ENCODE data around the gene PRKCA. TPM values are rescaled to one million over a fixed set of nuclear protein-coding genes. Genes with fewer than 3 reads are reported as not detected.
"Not testable (repeated sequence)": the region's sequence is repeated elsewhere in the genome, so short reads cannot be mapped to it uniquely, and the experiment has no call there.

Gene PRKCA
- total and polyA plus RNA-seq, 2 of the 13 experiments (the other 11 are each of a cell fraction or from before 2014, with no cell fraction given) = 18.5 to 21.5 TPM

- H4K20me1 ChIP-seq (ENCODE audit: insufficient read depth, low read length); DNase-seq (ENCODE audit: low spot score); H3K36me3 ChIP-seq (replicated peaks in 1 of 2; ENCODE audit: control insufficient read depth in 1 of 2, insufficient read depth in 2 of 2, low read length in 2 of 2); BruUV-seq (replicated peaks); CTCF ChIA-PET (ENCODE audit: low intra/inter-chr PET ratio, low total read pairs); H3K27me3 ChIP-seq (ENCODE audit: control insufficient read depth in 1 of 2, insufficient read depth in 2 of 2, low read length in 2 of 2); H3K9ac ChIP-seq (ENCODE audit: insufficient read depth, low read depth, low read length); H3K27ac ChIP-seq (ENCODE audit: extremely low read length, insufficient read depth, low read length); H3K9me3 ChIP-seq (ENCODE audit: low read length); FAIRE-seq; intact Hi-C loops (cut with micrococcal nuclease; ENCODE audit: unreplicated experiment); H3K4me2 ChIP-seq (ENCODE audit: low read depth, low read length); H3K4me3 ChIP-seq (replicated peaks in 1 of 3; ENCODE audit: insufficient read depth in 1 of 3, low read depth in 2 of 3, low read length in 3 of 3); in situ Hi-C loops (cut with HindIII; ENCODE audit: extremely low pct_ligation_motif_present, low pct_unique_long_range_greater_than_20kb); ATAC-seq; H2AFZ ChIP-seq (ENCODE audit: low read length); POLR2A ChIA-PET: not testable (repeated sequence)
- Histone ChIP-seq H3K79me2 (ENCODE audit: insufficient read depth, low read length) (peaks cover 16% of the 10 kb centered on the region), H3K4me1 (ENCODE audit: insufficient read depth, low read length) (peaks cover 79% of the 10 kb centered on the region)
- TF ChIP-seq, protein P1, sequence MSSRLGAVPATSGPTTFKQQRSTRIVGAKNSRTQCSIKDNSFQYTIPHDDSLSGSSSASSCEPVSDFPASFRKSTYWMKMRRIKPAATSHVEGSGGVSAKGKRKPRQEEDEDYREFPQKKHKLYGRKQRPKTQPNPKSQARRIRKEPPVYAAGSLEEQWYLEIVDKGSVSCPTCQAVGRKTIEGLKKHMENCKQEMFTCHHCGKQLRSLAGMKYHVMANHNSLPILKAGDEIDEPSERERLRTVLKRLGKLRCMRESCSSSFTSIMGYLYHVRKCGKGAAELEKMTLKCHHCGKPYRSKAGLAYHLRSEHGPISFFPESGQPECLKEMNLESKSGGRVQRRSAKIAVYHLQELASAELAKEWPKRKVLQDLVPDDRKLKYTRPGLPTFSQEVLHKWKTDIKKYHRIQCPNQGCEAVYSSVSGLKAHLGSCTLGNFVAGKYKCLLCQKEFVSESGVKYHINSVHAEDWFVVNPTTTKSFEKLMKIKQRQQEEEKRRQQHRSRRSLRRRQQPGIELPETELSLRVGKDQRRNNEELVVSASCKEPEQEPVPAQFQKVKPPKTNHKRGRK (CRISPR knock-in tag; IDR thresholded peaks at IDR 0.05) = 0 out of 2 replicates have a peak, but pooled peaks have one; percentile 67
- 96% methylated on average over 3 of the region's 3 CpGs for WGBS (ENCODE audit: low lambda C conversion rate)
These were observed 187.2 kb downstream of the PRKCA start for GRCh38 chr17:66489576-66489975.

GRCh38 chr17:66491213-66491612 lies 188.8 kb downstream of the PRKCA start:
- Histone ChIP-seq H3K9me3 (ENCODE audit: low read length) (no peaks in the 10 kb centered on the region), H3K4me1 (ENCODE audit: insufficient read depth, low read length) (peaks cover 82% of the 10 kb centered on the region), H3K4me2 (ENCODE audit: low read depth, low read length) (no peak overlapping the region), H3K9ac (ENCODE audit: insufficient read depth, low read depth, low read length) (no peak overlapping the region), H3K79me2 (ENCODE audit: insufficient read depth, low read length) (peaks cover 13% of the 10 kb centered on the region), H3K36me3 (replicated peaks in 1 of 2; ENCODE audit: control insufficient read depth in 1 of 2, insufficient read depth in 2 of 2, low read length in 2 of 2) (0 out of 5 replicates have a peak, but pooled peaks cover 0 to 1% of the 10 kb centered on the region in 2 experiments), H3K27me3 (ENCODE audit: control insufficient read depth in 1 of 2, insufficient read depth in 2 of 2, low read length in 2 of 2) (no peaks in the 10 kb centered on the region), H3K27ac (ENCODE audit: extremely low read length, insufficient read depth, low read length) (no peak overlapping the region), H4K20me1 (ENCODE audit: insufficient read depth, low read length) (no peaks in the 10 kb centered on the region), H2AFZ (ENCODE audit: low read length) (no peak overlapping the region), H3K4me3 (replicated peaks in 1 of 3; ENCODE audit: insufficient read depth in 1 of 3, low read depth in 2 of 3, low read length in 3 of 3) (no peak overlapping the region)
- ChIA-PET POLR2A (no interaction called here), CTCF (ENCODE audit: low intra/inter-chr PET ratio, low total read pairs) (no interaction called here)
- ATAC-seq (no peak), DNase-seq (ENCODE audit: low spot score) (no peak), FAIRE-seq (no peak)
- BruUV-seq (replicated peaks) = no TSS peak
- intact Hi-C loops (cut with micrococcal nuclease; ENCODE audit: unreplicated experiment) (no loop called here), in situ Hi-C loops (cut with HindIII; ENCODE audit: extremely low pct_ligation_motif_present, low pct_unique_long_range_greater_than_20kb) (no loop called here)
- 95% methylated on average over 2 of the region's 2 CpGs for WGBS (ENCODE audit: low lambda C conversion rate)
- TF ChIP-seq, protein P2, sequence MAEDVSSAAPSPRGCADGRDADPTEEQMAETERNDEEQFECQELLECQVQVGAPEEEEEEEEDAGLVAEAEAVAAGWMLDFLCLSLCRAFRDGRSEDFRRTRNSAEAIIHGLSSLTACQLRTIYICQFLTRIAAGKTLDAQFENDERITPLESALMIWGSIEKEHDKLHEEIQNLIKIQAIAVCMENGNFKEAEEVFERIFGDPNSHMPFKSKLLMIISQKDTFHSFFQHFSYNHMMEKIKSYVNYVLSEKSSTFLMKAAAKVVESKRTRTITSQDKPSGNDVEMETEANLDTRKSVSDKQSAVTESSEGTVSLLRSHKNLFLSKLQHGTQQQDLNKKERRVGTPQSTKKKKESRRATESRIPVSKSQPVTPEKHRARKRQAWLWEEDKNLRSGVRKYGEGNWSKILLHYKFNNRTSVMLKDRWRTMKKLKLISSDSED (CRISPR knock-in tag; IDR thresholded peaks at IDR 0.05) = no peak
- TF ChIP-seq ZNF704 (CRISPR knock-in tag; IDR thresholded peaks at IDR 0.05; ENCODE audit: borderline replicate concordance) (no peak), CREM (IDR thresholded peaks at IDR 0.05) (no peak), CREM (CRISPR knock-in tag; IDR thresholded peaks at IDR 0.05) (no peak), TMF1 (CRISPR knock-in tag; IDR thresholded peaks at IDR 0.05; ENCODE audit: low read depth) (no peak)
- TF ChIP-seq, protein P3, sequence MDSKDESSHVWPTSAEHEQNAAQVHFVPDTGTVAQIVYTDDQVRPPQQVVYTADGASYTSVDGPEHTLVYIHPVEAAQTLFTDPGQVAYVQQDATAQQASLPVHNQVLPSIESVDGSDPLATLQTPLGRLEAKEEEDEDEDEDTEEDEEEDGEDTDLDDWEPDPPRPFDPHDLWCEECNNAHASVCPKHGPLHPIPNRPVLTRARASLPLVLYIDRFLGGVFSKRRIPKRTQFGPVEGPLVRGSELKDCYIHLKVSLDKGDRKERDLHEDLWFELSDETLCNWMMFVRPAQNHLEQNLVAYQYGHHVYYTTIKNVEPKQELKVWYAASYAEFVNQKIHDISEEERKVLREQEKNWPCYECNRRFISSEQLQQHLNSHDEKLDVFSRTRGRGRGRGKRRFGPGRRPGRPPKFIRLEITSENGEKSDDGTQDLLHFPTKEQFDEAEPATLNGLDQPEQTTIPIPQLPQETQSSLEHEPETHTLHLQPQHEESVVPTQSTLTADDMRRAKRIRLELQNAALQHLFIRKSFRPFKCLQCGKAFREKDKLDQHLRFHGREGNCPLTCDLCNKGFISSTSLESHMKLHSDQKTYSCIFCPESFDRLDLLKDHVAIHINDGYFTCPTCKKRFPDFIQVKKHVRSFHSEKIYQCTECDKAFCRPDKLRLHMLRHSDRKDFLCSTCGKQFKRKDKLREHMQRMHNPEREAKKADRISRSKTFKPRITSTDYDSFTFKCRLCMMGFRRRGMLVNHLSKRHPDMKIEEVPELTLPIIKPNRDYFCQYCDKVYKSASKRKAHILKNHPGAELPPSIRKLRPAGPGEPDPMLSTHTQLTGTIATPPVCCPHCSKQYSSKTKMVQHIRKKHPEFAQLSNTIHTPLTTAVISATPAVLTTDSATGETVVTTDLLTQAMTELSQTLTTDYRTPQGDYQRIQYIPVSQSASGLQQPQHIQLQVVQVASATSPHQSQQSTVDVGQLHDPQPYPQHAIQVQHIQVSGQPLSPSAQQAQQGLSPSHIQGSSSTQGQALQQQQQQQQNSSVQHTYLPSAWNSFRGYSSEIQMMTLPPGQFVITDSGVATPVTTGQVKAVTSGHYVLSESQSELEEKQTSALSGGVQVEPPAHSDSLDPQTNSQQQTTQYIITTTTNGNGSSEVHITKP (CRISPR knock-in tag; IDR thresholded peaks at IDR 0.05; ENCODE audit: low read depth) = peak; percentile 85
- TF ChIP-seq, protein P4, sequence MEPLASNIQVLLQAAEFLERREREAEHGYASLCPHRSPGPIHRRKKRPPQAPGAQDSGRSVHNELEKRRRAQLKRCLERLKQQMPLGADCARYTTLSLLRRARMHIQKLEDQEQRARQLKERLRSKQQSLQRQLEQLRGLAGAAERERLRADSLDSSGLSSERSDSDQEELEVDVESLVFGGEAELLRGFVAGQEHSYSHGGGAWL (CRISPR knock-in tag; IDR thresholded peaks at IDR 0.05) = no peak
- TF ChIP-seq, protein P5, sequence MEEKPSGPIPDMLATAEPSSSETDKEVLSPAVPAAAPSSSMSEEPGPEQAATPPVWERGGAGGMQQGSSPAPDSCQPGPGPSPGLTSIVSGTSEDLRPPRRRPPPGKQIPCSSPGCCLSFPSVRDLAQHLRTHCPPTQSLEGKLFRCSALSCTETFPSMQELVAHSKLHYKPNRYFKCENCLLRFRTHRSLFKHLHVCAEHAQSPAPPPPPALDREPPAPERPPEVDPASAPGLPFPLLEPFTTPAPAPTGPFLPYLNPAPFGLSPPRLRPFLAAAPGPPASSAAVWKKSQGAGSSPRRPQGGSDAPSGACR (CRISPR knock-in tag; IDR thresholded peaks at IDR 0.05) = no peak

Measured in HepG2 (cell line).